ENCODE results near the gene DCAF5.
"Not testable (repeated sequence)": the region's sequence is repeated elsewhere in the genome, so short reads cannot be mapped to it uniquely, and the experiment has no call there.

DCAF5 gene, protein sequence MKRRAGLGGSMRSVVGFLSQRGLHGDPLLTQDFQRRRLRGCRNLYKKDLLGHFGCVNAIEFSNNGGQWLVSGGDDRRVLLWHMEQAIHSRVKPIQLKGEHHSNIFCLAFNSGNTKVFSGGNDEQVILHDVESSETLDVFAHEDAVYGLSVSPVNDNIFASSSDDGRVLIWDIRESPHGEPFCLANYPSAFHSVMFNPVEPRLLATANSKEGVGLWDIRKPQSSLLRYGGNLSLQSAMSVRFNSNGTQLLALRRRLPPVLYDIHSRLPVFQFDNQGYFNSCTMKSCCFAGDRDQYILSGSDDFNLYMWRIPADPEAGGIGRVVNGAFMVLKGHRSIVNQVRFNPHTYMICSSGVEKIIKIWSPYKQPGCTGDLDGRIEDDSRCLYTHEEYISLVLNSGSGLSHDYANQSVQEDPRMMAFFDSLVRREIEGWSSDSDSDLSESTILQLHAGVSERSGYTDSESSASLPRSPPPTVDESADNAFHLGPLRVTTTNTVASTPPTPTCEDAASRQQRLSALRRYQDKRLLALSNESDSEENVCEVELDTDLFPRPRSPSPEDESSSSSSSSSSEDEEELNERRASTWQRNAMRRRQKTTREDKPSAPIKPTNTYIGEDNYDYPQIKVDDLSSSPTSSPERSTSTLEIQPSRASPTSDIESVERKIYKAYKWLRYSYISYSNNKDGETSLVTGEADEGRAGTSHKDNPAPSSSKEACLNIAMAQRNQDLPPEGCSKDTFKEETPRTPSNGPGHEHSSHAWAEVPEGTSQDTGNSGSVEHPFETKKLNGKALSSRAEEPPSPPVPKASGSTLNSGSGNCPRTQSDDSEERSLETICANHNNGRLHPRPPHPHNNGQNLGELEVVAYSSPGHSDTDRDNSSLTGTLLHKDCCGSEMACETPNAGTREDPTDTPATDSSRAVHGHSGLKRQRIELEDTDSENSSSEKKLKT

DNA sequence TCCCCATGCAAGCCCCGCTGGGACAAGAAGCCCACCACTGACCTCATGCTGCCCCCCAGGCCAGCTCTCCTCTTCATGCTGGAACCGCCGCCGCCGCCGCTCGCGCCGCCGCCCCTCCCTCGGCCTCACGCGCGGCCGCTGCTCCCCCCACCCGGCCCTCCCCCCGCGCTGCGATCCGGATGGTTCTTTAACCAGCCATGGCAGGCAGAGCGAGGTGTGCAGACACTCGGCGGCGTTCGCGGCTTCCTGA, at the start of gene DCAF5:
Gene DCAF5, minus strand, starts transcription at position 218 of the 250 bp plus-strand sequence. Its CDS starts 141 bp downstream, at position 77.
- DNase-seq (ENCODE audit: low spot score), result no peak

DNA sequence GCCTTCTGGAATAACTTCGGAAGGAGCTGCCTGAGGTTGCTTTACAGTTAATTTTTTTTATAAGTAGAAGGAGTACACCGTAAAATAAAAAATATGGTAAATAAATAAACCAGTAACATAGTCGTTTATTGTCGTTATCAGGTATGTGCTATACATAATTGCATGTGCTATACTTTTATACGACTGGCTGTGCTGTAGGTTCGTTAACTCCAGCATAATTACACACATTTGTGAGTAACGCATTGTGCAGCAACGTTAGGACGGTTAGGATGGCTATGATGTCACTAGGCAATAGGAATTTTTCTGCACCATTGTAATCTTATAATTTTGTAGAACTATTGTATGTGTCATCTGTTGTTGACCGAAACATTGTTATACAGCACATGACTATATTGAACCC, 46.9 kb upstream of the DCAF5 start:
- DNase-seq (ENCODE audit: low spot score), result no peak

DNA sequence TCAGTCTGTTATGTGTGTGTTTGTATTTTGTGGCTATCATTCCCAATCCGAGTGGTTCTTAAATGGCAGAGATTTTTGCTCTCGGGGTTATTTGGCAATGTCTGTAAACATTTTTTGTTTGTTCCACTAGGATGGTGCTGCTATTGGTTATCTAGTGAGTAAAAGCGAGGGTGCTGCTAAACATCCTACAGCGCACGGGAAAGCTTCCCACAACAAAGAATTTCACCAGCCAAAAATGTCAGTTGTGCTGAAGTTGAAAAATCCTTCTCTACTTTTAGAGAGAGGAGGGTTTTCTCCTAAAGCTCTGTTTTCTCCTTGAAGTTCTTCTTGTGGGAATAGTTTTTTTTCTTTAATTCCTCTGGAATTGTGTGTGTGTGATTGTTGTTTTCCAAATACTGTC, 40.8 kb upstream of the DCAF5 start:
- no peak for DNase-seq (ENCODE audit: low spot score)

DNA sequence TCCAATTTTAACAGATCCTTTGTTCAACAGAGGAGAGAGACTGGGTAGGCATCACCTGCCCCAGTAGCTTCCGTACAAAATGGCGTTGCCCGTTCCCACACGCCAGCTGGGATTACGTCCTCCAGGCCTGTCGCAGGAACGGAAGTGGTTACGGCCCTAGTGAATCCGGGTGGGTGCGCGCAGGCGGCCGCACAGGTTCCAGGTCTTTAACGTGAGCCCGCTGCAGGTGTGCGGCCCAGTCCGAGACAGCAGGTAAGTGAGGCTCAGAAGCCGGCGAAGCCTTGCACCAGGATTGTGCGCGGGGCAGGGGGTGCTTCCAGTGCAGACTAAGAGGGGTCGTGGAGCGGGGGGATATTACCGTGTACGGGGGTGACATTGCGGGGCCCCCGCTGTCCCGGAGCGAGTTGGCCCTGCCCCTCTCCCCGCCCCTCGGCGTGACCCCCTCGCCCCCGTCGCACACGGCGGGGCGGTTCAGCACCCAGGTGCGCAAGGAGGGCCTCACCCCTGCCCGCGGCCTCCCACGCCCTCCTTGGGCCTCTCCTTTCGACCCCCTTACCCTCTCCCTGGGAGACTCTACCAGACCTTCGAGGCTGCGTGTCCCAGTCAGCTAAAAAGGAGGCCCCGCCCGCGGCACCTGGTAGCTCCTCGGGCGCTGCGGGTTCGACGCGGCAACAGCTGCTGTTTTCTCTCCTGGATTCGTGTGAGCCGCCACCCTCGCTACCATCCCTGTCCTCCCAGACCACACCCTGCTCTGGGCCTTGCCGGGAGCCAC, 38.6 kb upstream of the DCAF5 start, which contains the start of gene EXD2:
Gene EXD2, plus strand, starts transcription at position 159 of the 772 bp plus-strand sequence. CDS start 17,973 bp downstream, outside the sequence.
- peak; percentile 92 for DNase-seq (ENCODE audit: low spot score)

DNA sequence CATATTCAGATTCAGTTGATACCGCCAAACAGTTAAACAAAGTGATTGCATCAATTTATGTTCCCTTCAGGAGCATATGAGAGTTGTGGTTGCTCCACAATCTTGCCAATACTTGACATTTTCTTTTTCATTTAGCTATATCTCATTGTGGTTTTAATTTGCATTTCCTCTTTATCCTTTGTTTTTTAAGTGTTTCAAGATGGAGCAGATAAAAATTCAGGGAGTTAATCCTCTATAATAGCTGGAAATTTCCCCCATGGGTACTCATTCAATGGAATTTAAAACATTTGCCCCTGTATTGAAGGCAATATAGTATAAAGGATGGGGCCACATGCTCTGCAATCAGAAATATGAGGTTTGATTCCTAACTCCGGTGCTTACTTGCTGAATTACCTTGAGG, 37.3 kb upstream of the DCAF5 start:
- no peak for DNase-seq (ENCODE audit: low spot score)

DNA sequence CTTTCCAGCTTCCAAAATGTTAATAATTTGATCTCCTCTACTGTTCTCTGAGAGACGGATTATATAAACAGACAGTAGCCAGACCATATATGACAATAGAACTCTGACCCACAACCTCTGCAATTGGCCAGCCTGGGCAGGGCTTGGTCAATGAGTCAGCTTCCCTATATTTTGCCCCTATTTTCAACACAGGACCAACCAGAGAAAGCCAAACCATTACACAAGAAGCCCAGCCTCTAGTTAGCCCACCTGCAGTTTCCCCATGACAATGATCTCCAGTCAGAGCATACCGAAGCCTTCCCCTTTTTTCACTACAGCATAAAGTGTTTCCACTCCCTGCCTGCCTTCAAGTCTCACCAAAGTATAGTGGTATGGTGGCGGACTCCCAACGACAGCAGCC, 30.8 kb upstream of the DCAF5 start:
- no peak for DNase-seq (ENCODE audit: low spot score)

DNA sequence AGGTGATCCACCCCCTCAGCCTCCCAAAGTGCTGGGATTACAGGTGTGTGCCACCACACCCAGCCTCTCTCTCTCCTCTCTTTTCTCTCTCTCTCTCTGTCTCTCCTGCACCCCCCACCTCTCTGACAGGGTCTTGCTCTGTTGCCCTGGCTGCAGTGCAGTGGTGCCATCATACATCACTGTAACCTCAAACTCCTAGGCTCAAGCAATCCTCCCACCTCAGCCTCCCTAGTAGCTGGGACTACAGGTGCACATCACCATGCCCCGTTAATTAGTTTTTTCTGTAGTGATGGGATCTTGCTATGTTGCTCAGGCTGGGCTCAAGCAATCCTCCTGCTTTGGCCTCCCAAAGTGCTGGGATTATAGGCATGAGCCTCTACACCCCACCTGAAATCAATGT, 29.7 kb upstream of the DCAF5 start:
- not testable (repeated sequence) for DNase-seq (ENCODE audit: low spot score)

DNA sequence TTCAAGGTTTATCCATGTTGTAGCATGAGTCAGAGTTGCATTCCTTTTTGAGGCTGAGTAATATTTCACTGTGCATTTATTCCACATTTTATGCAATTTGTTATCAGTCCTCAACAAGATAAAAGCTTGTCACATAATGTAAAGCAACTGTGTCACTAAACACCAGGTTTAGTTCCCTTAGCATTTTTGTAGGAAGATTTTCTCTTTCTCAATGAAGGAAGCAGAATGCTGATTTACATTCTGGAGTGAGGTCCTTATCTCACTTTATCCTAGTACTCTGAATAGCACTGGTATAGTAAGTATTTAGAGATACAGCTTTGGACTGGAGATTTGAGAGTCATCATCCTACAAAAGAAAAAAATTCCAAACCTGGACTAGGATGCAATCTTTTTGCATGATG, 28.6 kb upstream of the DCAF5 start:
- no peak for DNase-seq (ENCODE audit: low spot score)

DNA sequence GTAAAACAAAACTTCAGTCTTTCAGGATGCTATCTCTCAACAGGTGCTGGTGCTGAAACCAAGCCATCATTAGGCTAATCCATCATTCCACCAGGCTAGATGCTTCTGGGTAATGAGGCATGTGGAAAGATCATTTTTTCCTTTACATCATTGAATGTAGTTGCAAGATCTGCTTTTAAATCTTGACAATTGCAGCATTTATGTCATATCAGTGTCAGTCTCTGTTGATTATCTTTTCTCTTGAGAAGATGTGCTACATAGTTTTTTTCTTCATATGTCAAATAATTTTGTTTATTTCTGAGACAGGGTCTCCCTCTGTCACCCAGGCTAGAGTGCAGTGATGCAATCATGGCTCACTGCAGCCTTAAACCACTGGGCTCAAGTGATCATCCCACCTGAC, 22.2 kb upstream of the DCAF5 start:
- no peak for DNase-seq (ENCODE audit: low spot score)

DNA sequence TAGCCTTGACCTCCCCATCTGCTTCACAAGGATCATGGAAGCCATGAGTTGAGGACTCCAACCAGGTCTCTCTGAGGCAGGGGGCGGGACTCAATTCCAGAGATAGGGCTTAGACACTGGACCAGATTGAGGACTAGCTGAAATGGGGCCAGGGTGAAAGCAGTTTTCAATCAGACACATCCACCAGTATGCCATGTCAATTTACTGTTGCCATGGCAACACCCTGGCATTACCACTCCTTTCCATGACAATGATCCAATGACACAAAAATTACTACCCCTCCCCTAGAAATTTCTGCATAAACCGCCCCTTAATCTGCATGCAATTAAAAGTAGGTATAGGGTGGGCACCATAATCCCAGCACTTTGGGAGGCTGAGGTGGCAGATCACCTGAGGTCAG, 18.6 kb upstream of the DCAF5 start:
- no peak for DNase-seq (ENCODE audit: low spot score)

DNA sequence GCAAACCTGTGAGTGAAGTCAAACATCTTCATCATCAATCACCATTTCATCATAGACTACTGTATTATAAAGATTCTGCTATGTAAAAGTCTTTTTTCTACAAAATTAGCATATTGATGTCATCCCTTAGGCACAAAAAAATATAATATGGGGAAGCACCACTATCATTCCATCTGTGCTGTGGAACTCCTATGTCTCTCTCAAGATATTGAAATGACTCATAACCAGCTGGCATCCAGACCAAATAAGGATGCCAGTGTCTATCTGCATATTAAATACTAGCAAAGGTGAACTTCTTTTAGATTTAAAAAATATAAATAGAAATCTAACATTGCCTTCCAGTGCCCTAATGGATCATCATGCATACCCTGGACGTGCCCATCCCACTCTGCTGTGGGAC, 17.9 kb upstream of the DCAF5 start:
- no peak for DNase-seq (ENCODE audit: low spot score)

DNA sequence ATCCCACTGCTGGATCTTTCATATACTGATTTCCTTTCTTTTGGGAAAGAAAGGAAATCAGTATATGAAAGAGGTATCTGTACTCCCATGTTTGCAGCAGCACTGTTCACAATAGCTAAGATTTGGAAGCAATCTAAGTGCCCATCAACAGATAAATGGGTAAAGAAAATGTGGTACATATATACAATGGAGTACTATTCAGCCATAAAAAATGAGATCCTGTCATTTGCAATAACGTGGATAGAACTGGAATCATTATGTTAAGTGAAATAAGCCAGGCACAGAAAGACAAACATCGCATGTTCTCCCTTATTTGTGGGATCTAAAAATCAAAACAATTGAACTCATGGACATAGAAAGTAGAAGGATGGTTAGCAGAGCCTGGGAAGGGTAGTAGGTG, 12.9 kb upstream of the DCAF5 start:
- not testable (repeated sequence) for DNase-seq (ENCODE audit: low spot score)

DNA sequence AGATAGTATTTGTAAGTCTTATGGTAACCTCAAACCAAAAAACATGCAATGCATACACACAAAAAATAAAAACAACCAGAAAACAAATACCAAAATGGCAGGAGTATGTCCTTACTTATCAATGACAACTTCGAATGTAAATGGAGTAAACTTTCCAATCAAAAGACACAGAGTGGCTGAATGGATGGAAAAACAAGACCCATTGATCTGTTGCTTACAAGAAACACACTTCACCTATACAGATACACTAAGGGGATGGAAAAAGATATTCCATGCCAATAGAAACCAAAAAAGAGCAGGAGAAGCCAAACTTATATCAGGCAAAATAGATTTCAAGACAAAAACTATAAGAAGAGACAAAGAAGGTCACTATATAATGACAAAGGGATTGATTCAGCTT, 8.7 kb upstream of the DCAF5 start:
- DNase-seq (ENCODE audit: low spot score), result no peak

DNA sequence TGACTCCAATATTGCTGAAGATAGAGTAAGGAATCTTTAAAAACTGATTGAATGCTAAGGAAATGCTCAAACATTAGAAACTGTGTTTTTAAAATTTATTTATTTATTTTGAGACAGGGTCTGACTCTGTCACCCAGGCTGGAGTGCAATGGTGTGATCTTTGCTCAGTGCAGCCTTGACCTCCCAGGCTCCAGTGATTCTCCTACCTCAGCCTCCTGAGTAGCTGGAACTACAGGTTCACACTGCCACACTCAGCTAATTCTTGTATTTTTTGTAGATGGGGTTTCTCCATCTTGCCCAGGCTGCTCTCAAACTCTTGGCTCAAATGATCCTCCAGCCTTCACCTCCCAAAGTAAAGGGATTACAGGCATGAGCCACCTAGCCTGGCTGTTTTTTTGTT, 3.3 kb upstream of the DCAF5 start:
- DNase-seq (ENCODE audit: low spot score), result no peak

DNA sequence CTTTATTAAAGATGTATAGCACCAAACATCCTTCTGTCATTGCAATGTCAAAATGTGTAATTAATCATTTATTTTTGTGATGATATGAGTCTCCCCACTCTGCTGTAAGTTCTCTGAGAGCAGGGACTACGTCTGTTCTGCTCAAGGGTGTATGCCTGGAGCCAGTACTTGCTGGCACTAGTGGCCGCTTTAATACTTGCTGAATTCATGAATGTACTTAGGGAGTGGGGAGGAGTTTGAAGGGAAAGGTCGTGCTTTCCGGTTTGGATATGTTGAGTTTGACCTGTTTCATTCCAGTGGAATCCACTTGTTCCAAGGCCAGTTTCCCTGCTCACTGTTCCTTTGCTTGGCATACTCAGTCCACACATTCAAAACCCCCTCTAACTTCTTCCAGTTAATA, 1.9 kb upstream of the DCAF5 start:
- no peak for DNase-seq (ENCODE audit: low spot score)

DNA sequence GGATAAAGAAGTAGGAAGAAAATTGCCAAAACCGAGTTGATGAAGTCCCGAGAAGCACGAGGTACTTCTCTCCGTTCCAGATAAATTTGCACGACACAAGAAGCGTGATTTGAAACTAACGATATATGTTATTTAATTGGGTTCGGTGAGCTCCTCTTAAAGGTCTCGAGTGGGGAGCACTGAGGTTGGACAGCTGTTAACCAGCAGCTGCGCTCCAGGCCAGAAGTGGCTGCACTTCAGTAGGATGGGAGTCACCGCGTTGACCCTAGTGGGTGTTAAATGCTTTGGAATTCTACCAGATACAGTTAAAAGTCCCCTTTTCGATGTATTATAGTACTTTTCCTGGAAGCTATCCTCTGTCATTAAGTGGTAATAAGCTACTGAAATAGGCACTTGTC, 953 bp upstream of the DCAF5 start:
- no peak for DNase-seq (ENCODE audit: low spot score)

DNA sequence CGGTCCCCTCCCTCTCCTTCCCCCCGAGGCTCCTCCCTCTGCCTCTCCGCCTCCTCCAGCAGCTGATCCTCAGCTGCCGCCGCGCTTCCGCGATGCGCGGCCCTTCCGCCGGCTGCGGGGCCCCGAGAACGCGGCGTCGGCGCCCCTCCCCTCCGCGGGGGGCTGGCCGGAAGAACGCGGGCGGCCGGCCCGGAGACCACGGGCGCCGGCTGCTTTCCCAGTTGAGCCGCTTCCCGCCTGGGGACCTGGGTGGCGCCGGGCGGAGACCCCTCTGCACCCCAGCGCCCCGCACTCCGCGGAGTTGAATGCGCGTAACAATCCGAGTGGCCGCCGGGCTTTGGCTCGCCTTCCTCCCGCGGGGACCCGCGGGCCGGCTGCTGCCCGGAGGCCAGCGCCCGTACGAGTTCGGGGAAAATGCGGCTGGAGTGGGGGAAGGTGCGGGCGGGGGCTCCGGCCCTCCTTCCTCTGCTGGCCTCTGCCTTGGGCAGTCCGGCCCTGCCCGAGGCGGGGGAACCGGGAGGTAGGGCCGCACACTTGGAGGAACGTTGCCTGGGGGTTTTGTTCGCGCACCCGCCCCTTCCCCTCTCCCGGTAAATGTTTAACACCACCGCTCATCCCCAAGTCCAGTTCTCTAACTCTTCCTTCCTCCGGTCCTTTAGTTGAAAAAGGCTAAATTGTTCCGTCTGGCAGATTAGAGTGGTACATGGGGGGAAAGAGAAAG, 393 bp upstream of the DCAF5 start:
- DNase-seq (ENCODE audit: low spot score), result peak; percentile 89

DNA sequence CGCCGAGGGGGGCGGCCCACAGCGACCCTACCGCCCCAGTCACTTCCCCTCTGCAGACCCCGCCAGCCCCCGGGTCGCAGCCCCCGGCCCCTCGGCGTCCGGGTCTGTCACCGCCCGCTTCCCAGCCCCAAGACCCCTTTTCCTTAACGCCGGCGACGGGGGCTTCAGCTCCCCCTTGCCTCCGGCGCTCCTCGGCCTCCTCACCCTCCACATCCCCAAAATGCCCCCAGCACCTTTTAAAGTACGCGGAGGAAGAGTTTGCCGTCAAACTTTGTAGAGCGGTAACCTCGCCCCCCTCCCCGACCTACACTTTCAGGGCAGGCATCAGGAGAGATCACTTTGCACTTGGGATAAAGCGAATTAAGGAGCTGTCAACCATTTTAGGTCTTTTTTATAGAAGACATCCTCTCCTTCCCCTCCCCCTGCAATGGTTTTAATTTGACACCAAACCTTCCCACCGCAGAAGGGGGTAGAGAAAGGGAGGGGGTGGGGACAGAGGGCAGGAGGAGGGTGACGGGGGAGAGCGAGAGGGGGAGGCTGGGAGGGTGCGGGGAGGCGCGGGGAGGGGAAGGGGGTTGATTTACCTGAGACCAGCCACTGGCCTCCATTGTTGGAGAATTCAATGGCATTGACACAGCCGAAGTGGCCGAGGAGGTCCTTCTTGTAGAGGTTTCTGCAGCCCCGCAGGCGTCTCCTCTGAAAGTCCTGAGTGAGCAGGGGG, 578 bp downstream of the DCAF5 start:
- peak; percentile 34 for DNase-seq (ENCODE audit: low spot score)

DNA sequence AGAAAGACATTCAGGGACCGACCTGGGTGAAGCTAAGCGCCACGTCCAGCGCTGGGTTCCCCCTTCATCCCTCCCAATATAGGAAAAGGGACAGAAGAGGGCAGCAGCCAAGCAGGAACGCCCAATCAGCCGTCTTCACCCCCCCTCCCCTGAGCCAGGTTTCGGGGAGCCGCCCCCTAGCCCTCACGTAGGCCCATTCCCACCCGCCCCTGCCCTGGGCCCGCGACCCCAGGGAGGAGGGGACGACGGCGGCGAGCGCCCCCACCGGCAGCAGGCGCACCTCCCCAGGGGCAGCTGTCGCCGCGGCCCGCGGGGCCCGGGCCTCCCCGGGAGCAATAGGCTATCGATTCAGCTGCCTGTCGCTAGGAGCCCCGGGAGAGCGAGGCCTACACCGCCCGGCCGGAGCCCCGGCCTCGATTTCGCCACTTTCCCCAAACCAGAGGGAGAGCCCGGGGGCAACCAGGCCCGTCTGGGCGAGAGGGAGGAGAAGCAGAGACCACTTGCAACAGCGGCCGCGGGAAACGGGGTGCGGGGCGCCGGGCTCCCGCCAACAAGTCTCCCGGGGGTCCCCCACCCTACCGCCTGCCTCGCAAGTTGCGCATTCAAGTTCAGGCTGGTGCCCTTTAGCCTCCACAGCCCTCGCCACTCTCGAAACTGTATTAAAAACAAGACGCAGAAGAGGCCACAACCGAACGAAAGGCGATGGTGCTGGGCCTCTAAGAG, 1.3 kb downstream of the DCAF5 start:
- DNase-seq (ENCODE audit: low spot score), result peak; percentile 75

DNA sequence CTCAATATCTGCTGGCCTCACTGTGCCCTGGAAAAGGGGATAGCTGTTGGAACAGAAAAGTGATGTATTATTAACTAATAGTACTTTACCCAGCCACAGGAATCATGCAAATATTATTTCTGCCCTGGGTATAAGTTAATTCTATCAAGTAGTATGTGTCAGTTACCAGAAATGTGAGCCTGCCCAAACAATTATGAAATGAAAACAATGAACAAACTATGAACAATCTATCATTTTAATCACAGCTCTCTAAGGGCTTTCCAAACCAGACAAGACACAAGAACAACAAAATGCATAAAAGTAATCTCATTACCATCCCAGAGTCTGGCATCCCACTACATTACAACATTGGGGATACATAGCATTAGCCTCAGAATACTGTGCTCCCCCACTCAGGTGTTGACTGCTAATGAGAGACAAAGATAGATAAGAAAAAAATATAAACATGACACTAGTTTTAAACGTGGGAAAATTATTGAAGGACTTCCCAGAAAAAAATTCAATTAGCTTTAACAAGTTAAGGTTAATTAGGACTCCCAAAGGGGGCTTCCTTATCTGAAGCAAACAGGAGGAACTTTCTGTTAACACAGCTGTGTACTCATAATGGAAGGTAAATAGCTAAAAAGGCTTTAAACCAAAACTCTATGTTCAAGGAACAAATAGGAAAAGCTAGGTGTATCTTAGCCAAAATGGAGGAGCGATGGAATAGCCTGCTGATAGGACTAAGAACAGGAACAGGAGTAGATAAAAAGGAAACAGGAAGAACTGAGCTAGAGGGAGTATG, 3.3 kb downstream of the DCAF5 start:
- no peak for DNase-seq (ENCODE audit: low spot score)

Data from putamen (tissue), 1 donor.